Spleen (tissue), 7 donors: Measurements from ENCODE around the gene DYDC1.

Experiments
- POLR2A ChIP-seq, 3 donors: fragments of 450-650 bp; IDR thresholded peaks; one replicate each; pipeline ENCODE4 v1.5.1; 2017; ENCODE audit warnings: antibody characterized with exemption in 3 of 3, mild to moderate bottlenecking in 1 of 3
- POLR2AphosphoS5 ChIP-seq, 3 donors: sonication (generic); formaldehyde crosslinking; IDR thresholded peaks; one replicate each; pipeline ENCODE4 v1.5.1; 2017; ENCODE audit warnings: antibody characterized with exemption in 3 of 3
- TF ChIP-seq, protein P1 (sequence below), 11 experiments: fragments of 200-600 bp in 7 of 11; fragments of 450-650 bp in 4 of 11; sonication (generic) in 4 of 11; IDR thresholded peaks in 8 of 11; conservative IDR thresholded peaks in 3 of 11; 1 replicate in 7 of 11; 2 replicates in 4 of 11; pipeline versions ENCODE4 v1.4.0 to v1.8.0; 2016 to 2021; ENCODE audit warnings: antibody characterized with exemption in 11 of 11, inconsistent platforms in 4 of 11, mild to moderate bottlenecking in 1 of 11
- donor health status: DM: no; HTN: no; CAD: no; lungs with moderate emphysema.
- donor health status: DM: no; HTN: no; CAD: no.
- donor health status: DM: no; HTN: no; CAD: no.

DNA sequence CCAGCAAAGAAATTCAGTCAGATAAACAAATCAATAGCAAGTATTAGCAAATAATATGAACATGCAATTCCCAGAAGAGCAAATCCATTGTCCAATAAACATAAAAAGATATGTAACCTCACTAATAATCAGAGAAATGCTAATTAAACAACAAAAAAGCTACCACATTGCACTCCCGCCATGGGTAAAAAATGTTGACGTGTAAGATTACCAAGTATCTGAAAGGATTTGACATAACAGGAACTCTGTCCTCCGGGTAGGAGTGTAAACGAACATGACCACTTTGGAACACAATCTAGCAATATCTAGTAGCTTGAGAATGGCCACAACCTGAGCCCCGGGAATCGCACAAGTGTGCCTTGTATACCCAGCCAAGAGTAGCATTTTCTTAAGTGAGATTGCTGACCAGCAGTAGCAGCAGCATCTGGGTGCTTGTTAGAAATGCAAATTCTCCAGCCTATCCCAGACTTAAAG, 31.6 kb downstream of the DYDC1 start:
- TF ChIP-seq, protein P1, sequence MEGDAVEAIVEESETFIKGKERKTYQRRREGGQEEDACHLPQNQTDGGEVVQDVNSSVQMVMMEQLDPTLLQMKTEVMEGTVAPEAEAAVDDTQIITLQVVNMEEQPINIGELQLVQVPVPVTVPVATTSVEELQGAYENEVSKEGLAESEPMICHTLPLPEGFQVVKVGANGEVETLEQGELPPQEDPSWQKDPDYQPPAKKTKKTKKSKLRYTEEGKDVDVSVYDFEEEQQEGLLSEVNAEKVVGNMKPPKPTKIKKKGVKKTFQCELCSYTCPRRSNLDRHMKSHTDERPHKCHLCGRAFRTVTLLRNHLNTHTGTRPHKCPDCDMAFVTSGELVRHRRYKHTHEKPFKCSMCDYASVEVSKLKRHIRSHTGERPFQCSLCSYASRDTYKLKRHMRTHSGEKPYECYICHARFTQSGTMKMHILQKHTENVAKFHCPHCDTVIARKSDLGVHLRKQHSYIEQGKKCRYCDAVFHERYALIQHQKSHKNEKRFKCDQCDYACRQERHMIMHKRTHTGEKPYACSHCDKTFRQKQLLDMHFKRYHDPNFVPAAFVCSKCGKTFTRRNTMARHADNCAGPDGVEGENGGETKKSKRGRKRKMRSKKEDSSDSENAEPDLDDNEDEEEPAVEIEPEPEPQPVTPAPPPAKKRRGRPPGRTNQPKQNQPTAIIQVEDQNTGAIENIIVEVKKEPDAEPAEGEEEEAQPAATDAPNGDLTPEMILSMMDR (IDR thresholded peaks at IDR 0.05 in 8 of 11, conservative IDR thresholded peaks at IDR 0.05 in 3 of 11), result no peak
- TF ChIP-seq POLR2AphosphoS5 (IDR thresholded peaks at IDR 0.05) (no peak), POLR2A (IDR thresholded peaks at IDR 0.05) (no peak)
